HL-60 (cell line): ENCODE results near the gene MYO7A.

Experiments
- CTCF ChIP-seq: IDR thresholded peaks from one replicate; pipeline ENCODE4 v1.5.1; 2011; ENCODE audit warnings: low read length, control low read depth, inconsistent platforms; ENCODE audit not compliant: insufficient read depth
- POLR2AphosphoS5 ChIP-seq: IDR thresholded peaks from 2 replicates; pipeline ENCODE4 v1.6.1; 2012; ENCODE audit warnings: low read depth
- REST ChIP-seq: IDR thresholded peaks from 2 replicates; pipeline ENCODE4 v1.6.1; 2012; ENCODE audit warnings: low read depth; ENCODE audit not compliant: insufficient replicate concordance

- TF ChIP-seq POLR2AphosphoS5 (no peak), CTCF (no peak), REST (no peak)
Measured at GRCh38 chr11:77111946-77112345, 16.1 kb upstream of the MYO7A start.
